ENCODE measurements around the gene UNC5B.
A peak's percentile ranks its signal among the peaks of the same experiment; 100 is the strongest.

UNC5B gene

GRCh38 chr10:71299071-71299785 lies 86.9 kb downstream of the UNC5B start:
- in situ Hi-C loops (cut with MboI; ENCODE audit: low pct_unique_long_range_greater_than_20kb, low sequenced_read_pairs), result no loop called here
- peak; percentile 44 for DNase-seq

- in situ Hi-C loops (cut with MboI; ENCODE audit: low pct_unique_long_range_greater_than_20kb, low sequenced_read_pairs), result no loop called here
- no peak for DNase-seq
Measured at GRCh38 chr10:71300555-71301370, 88.4 kb downstream of the UNC5B start.

DNA sequence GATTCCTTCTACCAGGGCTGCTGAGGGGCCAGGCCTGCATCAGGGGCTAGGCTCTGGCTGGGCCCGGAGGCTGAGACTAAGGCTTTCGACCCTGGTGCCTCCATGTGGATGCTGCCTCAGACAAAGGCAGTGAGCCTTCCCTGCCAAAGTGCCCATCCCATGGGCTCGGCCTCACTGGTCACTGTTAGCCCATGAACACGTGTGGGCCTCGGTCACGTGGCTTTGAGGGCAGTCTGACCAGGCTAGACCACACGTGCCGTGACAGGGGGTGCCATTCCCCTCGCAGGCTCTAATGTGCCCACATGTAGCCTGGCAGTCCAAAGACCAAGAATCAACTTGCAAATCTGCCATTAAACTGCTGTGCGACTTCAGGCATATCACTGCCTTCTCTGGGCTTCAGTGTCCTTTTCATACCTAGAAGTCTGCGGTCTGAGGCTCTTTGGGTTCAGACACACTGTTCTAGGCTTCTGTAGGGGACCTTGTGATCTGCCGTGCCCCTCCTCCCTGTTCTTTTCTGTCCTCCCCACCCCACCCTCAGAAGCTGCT lies 89.1 kb downstream of the UNC5B start:
- in situ Hi-C loops (cut with MboI; ENCODE audit: low pct_unique_long_range_greater_than_20kb, low sequenced_read_pairs), result no loop called here
- no peak for DNase-seq

- in situ Hi-C loops (cut with MboI; ENCODE audit: low pct_unique_long_range_greater_than_20kb, low sequenced_read_pairs), result no loop called here
- no peak for DNase-seq
Measured at GRCh38 chr10:71302451-71302850, 90.1 kb downstream of the UNC5B start.

- peak; percentile 69 for DNase-seq
- in situ Hi-C loops (cut with MboI; ENCODE audit: low pct_unique_long_range_greater_than_20kb, low sequenced_read_pairs), result no loop called here
Measured at GRCh38 chr10:71302874-71303568, 90.7 kb downstream of the UNC5B start.

DNA sequence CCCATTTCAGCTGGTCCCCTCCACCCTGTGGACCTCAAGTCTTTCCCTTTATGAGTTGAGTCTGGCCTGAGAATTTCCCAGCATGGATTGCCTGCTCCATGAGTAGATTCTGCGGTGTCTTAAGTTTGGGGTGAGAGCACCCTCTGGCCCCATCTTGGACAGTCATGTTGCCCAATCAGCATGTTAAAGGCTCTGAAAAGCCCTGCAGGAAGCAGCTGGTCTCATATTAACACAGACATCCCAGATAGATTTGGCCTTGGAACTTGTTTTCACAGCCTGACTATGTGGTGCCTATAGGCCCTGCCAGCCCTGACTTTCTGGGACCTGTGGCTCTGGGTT lies 91.2 kb downstream of the UNC5B start:
- no peak for DNase-seq
- in situ Hi-C loops (cut with MboI; ENCODE audit: low pct_unique_long_range_greater_than_20kb, low sequenced_read_pairs), result no loop called here

- in situ Hi-C loops (cut with MboI; ENCODE audit: low pct_unique_long_range_greater_than_20kb, low sequenced_read_pairs), result no loop called here
- DNase-seq, result no peak
Measured at GRCh38 chr10:71304914-71305313, 92.5 kb downstream of the UNC5B start.

DNA sequence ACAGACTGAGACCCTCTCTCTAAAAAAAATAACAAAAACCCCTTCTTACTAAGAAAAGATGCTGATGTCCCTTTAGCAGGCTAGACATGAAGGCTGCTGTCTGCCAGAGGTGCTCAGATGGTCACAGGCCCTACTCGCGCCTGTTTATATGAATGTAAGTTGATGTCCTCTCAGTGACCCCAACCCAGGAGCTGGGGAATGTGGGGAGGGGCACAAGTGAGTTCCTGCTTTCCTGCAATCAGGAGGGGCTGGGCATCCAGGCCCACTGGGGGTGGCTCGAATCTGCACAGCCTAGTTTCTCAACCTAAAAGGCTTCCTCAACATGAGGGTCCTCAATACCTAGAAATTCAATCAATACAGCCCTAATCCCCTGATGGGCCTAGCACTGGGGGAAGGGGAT lies 94.6 kb downstream of the UNC5B start:
- in situ Hi-C loops (cut with MboI; ENCODE audit: low pct_unique_long_range_greater_than_20kb, low sequenced_read_pairs), result no loop called here
- DNase-seq, result no peak

DNA sequence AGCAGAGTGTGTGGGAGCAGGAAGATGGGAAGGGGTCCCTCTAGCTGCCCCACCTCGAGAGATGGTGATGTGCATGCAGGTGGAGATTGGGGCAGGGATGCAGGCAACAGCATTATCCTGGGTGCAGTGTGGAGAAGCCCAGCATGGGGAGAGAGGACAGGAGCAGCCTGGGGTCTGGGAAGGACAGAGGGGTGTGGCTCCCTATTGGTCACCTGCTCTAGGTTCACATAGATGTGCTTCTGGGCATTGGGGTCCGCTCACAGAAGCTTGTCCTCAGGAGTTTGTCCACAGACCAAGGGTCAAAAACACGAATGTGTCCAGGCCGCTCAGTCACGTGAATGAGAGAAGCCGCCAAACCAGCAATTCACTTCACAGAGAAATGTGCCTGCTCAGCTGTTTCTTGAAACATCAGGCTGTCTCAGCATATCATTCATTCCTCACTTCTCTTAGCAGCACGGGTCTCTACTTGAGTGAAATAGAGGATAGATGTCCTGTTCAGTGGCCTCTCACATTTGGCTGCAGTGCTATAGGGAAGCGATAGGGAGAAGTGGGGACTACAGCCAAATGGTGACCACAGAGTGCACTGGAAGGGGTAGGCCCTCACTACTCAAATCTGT lies 95.2 kb downstream of the UNC5B start:
- in situ Hi-C loops (cut with MboI; ENCODE audit: low pct_unique_long_range_greater_than_20kb, low sequenced_read_pairs), result no loop called here
- DNase-seq, result no peak

DNA sequence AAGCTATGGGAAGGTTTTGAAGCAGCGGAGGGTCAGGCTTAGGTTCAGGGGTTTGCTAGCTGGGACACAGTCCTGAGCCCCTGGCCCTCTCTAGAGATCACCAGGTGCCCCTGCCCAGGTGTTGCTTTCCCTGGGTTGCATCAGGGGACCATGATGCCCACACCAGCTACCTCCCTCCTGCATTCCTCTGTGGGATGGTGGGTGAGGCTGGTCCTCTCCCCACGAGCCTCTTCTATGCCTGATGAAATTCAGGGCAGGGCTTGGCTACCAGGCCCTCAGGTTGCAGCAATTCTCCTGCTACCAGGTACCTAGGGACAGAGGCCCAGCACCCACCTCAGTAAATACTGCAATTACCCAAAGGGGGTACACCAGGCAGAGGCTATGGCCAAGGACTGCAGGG lies 95.9 kb downstream of the UNC5B start:
- no peak for DNase-seq
- in situ Hi-C loops (cut with MboI; ENCODE audit: low pct_unique_long_range_greater_than_20kb, low sequenced_read_pairs), result no loop called here

GRCh38 chr10:71308985-71309384 lies 96.6 kb downstream of the UNC5B start:
- in situ Hi-C loops (cut with MboI; ENCODE audit: low pct_unique_long_range_greater_than_20kb, low sequenced_read_pairs), result no loop called here
- DNase-seq, result no peak

DNA sequence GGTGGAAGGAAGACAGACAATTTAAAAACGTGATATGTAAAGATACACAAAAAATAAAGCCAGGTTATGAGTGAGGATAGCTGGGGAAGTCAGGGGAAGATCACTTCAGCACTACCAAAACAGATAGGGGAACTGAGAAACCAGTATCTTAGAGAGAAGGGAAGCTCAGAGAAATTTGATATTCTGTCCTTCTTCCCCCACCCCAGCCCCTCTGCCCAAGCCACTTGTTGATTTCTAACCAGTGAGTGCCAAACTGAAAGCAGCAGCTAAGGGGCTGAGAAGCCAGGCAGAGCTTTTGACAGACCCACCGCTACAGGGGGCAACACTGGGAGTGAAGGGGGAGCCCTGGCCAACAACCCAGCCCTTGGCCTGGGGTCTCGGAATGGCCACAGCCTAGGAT lies 97.5 kb downstream of the UNC5B start:
- DNase-seq, result peak; percentile 44
- in situ Hi-C loops (cut with MboI; ENCODE audit: low pct_unique_long_range_greater_than_20kb, low sequenced_read_pairs), result no loop called here

DNA sequence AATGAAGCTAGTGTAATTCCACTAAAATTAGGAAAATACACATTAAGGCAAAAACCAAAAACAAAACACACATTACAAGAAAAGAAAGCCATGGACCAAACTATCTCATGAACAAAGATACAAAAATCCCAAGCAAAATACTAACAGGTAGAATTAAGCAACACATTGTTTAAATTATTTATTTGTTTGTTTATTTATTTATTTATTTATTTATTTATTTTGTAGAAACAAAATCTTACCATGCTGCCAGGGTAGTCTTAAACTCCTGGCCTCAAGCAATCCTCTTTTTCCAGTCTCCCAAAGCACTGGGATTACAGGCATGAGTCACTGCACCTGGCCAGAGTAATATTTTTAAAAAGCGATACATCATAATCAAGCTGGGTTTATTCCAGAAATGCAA lies 99.8 kb downstream of the UNC5B start:
- in situ Hi-C loops (cut with MboI; ENCODE audit: low pct_unique_long_range_greater_than_20kb, low sequenced_read_pairs), result no loop called here
- no peak for DNase-seq

GRCh38 chr10:71312811-71313789 lies 100.7 kb downstream of the UNC5B start:
- in situ Hi-C loops (cut with MboI; ENCODE audit: low pct_unique_long_range_greater_than_20kb, low sequenced_read_pairs), result no loop called here
- DNase-seq, result no peak

- in situ Hi-C loops (cut with MboI; ENCODE audit: low pct_unique_long_range_greater_than_20kb, low sequenced_read_pairs), result no loop called here
- DNase-seq, result peak; percentile 51
Measured at GRCh38 chr10:71314028-71314693, 101.8 kb downstream of the UNC5B start.

DNA sequence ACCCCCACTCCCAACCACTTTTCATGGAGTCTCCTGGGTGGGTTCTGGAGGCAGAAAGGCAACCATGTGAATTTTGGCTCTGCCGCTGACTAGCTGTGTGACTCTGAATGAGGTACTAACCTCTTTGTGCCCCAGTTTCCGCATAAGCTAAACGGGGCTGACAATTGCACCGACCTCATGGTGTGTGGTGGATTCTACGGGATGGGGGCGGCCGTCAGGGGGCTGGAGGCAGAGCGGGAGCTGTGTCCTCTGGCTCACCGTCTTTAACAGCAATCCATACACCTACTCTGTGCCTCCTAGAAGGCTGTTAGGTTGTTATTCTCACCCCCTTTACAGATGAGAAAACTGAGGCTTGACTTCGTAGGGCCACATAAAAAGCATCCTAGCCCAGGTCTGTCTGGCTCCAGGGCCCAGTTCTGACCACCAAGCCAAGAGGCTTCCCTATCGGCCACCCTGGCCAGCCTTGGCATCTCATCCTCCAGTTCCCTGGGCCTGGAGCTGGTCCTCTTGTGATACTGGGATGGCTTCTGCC lies 102.4 kb downstream of the UNC5B start:
- DNase-seq, result no peak
- in situ Hi-C loops (cut with MboI; ENCODE audit: low pct_unique_long_range_greater_than_20kb, low sequenced_read_pairs), result no loop called here

DNA sequence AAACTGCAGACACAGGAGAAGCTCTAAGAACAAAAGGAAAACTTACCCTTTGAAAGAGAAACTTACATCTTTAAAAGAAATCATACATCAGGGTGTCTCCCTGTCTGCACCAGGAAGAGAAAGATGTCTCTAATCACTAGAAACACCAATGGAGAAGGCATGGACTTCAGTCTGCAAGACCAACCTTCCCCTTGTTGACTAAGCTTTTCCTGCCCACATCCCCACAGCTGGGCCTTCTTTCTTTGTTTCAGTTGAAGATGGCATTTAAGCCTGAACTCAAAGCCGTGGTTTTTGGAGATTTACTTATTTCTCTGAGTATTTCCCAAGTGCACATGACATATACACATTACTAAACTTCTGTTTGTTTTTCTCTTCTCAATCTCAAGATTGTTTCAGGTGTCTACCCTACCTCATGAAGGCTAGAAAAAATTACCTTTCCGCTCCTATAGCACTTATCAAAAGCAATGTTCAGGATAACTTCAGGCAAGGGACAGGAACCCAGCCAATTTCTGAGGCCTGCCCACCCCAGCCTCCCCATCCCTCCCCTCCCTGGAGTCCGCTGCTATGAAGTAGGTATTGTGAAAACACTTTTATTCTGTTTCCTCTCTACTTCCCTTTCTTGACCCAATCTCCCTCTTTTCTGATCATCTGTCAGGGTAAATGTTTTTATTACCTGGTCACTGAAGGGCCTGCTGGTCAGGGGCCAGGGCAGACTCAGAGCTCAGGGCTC lies 103.9 kb downstream of the UNC5B start:
- in situ Hi-C loops (cut with MboI; ENCODE audit: low pct_unique_long_range_greater_than_20kb, low sequenced_read_pairs), result no loop called here
- no peak for DNase-seq

Data from KBM-7 (cell line).